ENCODE data around the gene SNAI3.

The SNAI3 gene

GRCh38 chr16:88686439-88687253 is at the start of gene SNAI3:
TSS of gene SNAI3 (minus strand) at chr16:88686507. CDS start at chr16:88686406, 101 bp downstream.
- DNase-seq, result peak; percentile 59

- DNase-seq, result no peak
These were observed 49.8 kb upstream of the SNAI3 start for GRCh38 chr16:88736088-88736487.

- DNase-seq, result no peak
These were observed 49.3 kb upstream of the SNAI3 start for GRCh38 chr16:88735616-88736015.

DNA sequence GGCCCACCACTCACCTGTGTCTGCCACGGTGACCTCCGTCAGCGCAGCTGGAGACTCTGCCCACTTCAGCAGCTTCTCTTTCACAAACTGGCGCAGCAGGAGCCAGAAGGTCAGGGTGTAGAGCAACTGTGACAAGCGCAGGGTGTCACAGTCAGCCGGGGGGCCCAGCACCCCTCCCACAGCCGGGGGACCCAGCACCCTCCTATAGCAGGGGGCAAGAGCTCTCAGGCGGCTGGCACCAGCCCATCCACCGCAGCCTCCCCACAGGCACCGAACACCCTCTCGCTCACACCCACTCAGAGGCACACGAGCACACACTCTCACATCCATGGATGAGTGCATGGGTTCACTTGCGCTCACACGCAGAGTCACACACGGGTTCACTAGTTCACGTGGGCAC is 48.8 kb upstream of the SNAI3 start:
- no peak for DNase-seq

- no peak for DNase-seq
These were observed 48.0 kb upstream of the SNAI3 start for GRCh38 chr16:88734361-88734728.

DNA sequence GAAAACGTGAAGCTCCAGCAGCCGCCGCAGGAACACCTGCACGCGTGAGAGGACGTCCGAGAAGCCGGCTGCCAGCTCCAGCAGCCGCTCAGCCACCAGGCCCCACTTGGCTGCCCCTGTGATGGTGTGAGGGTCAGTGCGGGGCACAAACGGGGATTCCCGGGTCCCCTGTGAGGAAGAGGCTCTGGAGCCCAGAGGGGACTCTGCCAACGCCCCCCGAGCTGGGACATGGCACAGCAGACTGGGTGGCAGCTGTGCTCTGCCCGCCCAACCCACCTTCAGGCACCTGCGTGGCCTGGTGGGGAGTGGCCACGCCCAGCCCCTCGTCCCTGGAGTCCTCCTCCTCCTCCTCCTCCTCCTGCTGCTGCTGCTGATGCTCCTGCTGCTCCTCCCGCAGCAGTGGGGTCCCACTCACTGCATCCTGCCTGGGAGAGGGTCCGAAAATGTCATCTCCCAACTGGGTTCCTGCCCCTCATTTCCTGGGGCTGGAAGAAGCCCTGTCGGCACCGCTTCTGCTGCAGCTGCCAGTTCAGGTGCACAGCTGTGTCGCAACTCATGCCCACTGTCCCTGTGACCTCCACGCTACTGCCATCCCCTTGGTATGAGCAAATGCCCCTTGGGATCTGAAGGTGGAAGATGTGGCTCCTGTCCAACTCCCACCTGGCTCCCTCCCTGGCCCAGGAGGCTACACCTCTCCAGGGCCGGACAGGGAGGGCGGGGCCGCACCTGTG is 47.5 kb upstream of the SNAI3 start:
- no peak for DNase-seq

DNA sequence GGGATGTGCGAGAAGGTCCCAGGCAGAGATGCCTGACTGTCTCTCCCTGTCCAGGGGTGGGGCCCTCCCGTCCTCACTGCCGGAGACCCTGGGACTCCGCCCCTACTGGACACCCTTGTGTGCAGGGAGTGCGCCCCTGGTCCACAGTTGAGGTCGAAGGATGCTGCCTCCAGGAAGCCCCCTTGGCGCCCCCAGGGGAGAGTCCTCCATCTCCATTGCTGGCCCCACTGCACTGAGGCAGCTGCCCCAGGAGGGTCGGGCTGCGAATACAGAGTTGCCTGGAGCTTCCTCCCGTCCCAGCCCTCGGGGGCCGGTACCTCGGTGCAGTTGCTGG is 46.6 kb upstream of the SNAI3 start:
- no peak for DNase-seq

GRCh38 chr16:88732172-88732960 is 46.1 kb upstream of the SNAI3 start:
- DNase-seq, result no peak

GRCh38 chr16:88731699-88732098 is 45.4 kb upstream of the SNAI3 start:
- DNase-seq, result no peak

- DNase-seq, result no peak
These were observed 44.6 kb upstream of the SNAI3 start for GRCh38 chr16:88730632-88731607.

GRCh38 chr16:88727871-88728270 is 41.6 kb upstream of the SNAI3 start:
- no peak for DNase-seq

GRCh38 chr16:88726981-88727380 is 40.7 kb upstream of the SNAI3 start:
- DNase-seq, result no peak

DNA sequence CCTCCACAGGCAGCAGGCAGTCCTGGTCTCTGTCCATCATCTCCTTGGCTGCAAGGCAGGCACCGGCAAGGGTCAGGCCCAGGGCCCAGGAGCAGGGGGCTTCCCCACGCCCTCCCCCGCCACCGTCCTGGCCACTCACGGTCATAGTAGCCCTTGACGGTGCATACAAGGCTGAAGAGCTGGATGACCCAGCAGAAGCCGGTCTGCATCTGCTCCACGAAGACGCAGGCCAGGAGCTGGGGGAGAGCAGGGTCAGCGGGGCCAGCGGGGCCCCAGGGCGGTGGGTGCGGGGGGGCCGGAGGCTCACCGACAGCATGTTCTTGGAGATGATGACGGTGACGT is 40.1 kb upstream of the SNAI3 start:
- no peak for DNase-seq

GRCh38 chr16:88725609-88726407 is 39.5 kb upstream of the SNAI3 start:
- no peak for DNase-seq

DNA sequence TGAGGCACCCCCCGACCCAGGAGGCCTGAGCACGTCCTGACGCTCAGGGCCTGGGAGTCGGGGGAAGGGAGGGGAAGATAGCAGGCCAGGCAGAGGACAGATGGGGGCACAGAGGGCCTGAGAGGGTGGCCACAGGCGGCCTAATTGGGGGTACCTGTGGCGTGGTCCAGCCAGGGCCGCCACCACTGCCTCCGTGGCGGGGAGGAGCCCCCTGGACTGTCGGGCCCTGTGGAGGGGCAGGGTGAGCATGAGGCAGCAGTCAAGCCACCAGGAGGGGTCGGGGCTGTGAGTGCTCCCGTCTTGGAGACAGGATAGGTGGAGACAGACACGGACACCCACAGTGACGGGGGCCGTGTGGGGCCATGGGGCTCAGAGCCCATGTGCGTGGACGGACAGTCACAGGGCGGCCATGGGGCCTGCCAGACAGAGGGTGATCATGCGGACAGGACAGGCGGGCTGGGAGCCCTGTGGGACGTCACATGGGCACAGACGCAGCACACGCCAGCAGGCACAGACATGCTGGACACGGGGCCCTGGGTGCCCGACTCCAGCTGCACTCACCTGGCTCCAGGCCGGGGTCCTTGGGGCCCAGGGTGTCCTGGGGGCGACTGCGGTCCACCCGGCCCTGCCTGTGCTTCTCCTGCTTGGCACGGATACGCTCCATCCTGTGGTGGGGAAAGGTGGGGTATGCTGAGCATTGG is 38.7 kb upstream of the SNAI3 start:
- no peak for DNase-seq

GRCh38 chr16:88723911-88724310 is 37.6 kb upstream of the SNAI3 start:
- no peak for DNase-seq

GRCh38 chr16:88723507-88723887 is 37.2 kb upstream of the SNAI3 start:
- DNase-seq, result no peak

DNA sequence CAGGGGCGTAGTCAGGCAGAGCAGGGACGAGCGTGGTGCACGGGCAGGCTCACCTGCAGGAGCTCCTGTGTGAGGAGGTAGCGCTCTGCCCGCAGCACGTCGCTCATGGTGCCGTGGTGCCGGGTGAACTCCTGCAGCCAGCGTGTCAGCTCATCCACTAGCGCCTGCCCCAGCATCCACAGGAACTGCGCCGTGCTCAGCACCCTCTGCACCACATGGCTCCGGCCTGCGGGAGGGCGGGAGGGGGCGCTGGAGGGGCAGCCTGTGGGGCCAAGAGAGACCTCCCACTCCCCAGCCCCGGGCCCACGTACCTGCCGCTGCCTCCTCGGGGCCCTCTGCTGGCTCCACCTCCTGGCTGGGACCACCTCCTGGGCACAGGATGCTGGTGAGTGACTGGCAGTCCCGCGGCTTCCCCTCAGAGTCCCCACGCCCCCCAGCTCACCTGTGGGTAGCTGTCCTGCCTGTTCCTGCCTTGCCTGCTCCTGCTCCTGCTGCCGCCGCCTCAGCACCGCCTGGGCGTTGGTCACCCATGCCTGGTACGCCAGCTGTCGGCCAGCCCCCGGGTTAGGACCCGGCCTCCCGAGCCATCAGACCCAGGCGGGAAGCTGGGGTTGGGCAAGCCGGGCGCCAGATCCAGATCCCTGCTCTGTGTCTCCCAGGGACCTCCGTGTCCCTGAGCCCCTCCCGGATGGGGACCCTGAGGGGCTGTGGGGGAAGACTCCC is 36.6 kb upstream of the SNAI3 start:
- DNase-seq, result no peak

DNA sequence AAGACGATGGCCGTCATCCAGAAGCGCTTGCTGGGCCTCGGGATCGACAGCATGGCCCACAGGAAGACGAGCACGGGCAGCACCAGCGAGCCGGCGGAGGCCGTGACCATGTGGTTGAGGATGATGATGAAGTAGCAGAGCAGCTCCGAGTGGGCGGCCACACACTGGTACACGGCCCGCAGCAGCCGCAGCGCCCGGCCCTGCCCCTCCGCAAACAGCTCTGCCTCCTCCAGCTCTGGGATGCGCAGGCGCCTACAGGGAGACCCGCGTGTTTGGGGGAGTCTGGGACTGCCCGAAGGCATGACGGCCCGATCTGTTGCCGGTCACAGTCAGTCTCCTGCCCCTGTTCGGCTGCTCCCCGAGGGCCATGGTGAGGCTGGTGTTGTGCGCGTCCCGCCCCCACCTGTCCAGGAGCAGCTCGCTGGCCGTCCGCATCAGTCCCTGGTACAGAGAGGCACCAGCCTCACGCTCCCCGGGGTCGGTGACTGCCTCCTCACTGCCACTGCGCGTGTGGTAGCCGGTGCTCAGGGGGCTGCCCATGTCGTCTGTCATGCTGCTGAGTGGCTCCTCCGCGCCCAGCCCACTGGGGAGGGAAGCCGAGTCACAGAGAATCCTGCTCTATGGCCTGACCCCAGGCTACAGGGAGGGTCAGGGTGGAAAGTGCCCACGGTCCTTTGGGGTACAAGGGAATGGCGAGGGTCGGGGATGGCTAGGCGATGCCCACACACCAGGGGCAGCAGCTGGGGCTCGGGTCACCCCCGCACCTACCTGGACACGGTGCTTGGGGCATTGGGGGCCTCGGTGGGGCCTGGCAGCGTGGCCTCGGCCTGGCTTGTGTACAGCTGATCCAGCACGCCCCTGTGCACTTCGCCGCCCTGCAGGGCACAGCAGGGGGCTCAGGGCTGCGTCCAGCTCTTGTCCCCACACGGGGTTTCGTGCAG is 35.8 kb upstream of the SNAI3 start:
- no peak for DNase-seq
